ENCODE results near the gene CEP112. TPM values are rescaled to one million over a fixed set of nuclear protein-coding genes. Genes with fewer than 3 reads are reported as not detected.

The CEP112 gene
- total and polyA plus RNA-seq, 2 of the 13 experiments (the other 11 are each of a cell fraction or from before 2014, with no cell fraction given): 1.2 to 3.4 TPM

- TF ChIP-seq GMEB2 (CRISPR knock-in tag; IDR thresholded peaks at IDR 0.05; ENCODE audit: low read depth) (no peak), RBM39 (IDR thresholded peaks at IDR 0.05; ENCODE audit: low read depth, low read length, poor library complexity, severe bottlenecking) (no peak)
Observed at GRCh38 chr17:65627891-65628643, 563.9 kb downstream of the CEP112 start (continued).

GRCh38 chr17:65627108-65627507 is 564.8 kb downstream of the CEP112 start:
- Histone ChIP-seq H4K20me1 (ENCODE audit: insufficient read depth, low read length) (no peaks in the 10 kb centered on the region), H3K4me1 (ENCODE audit: insufficient read depth, low read length) (peaks cover 32% of the 10 kb centered on the region), H3K36me3 (replicated peaks in 1 of 2; ENCODE audit: control insufficient read depth in 1 of 2, insufficient read depth in 2 of 2, low read length in 2 of 2) (no peaks in the 10 kb centered on the region), H3K27ac (ENCODE audit: extremely low read length, insufficient read depth, low read length) (no peak overlapping the region), H2AFZ (ENCODE audit: low read length) (no peak overlapping the region), H3K9ac (ENCODE audit: insufficient read depth, low read depth, low read length) (no peak overlapping the region), H3K9me3 (ENCODE audit: low read length) (no peaks in the 10 kb centered on the region), H3K4me3 (replicated peaks in 1 of 3; ENCODE audit: insufficient read depth in 1 of 3, low read depth in 2 of 3, low read length in 3 of 3) (no peak overlapping the region), H3K27me3 (ENCODE audit: control insufficient read depth in 1 of 2, insufficient read depth in 2 of 2, low read length in 2 of 2) (no peaks in the 10 kb centered on the region), H3K4me2 (ENCODE audit: low read depth, low read length) (no peak overlapping the region), H3K79me2 (ENCODE audit: insufficient read depth, low read length) (no peaks in the 10 kb centered on the region)
- FAIRE-seq (no peak), DNase-seq (ENCODE audit: low spot score) (no peak), ATAC-seq (peak; percentile 35; the same call in 1 of the 3 replicates)
- ChIA-PET CTCF (ENCODE audit: low intra/inter-chr PET ratio, low total read pairs) (no interaction called here), POLR2A (interaction anchor here (0.6 kb wide), 1 partner anchor 92 kb away, joined by 4 read pairs; no protein-coding TSS in a partner anchor)
- WGBS (ENCODE audit: low lambda C conversion rate): 59% methylated on average over 5 of the region's 5 CpGs
- intact Hi-C loops (cut with micrococcal nuclease; ENCODE audit: unreplicated experiment): loop anchor here (5.0 kb wide), 2 partner anchors 45 to 65 kb away; partner anchors contain the start of gene AXIN2
- in situ Hi-C loops (cut with HindIII; ENCODE audit: extremely low pct_ligation_motif_present, low pct_unique_long_range_greater_than_20kb): loop anchor here (5.0 kb wide), 1 partner anchor 65 kb away; the partner anchor contains the start of gene AXIN2
- TF ChIP-seq DNMT3B (CRISPR knock-in tag; conservative IDR thresholded peaks at IDR 0.05) (no peak), EZH2 (conservative IDR thresholded peaks at IDR 0.05; ENCODE audit: low read depth, low read length) (no peak), NR2F1 (CRISPR knock-in tag; IDR thresholded peaks at IDR 0.05) (no peak), TFDP2 (CRISPR knock-in tag; IDR thresholded peaks at IDR 0.05) (no peak), HINFP (CRISPR knock-in tag; IDR thresholded peaks at IDR 0.05; ENCODE audit: low read depth) (no peak)
- BruUV-seq (replicated peaks): no TSS peak

Data from HepG2 (cell line).